ENCODE data around the gene CCDC88A.

GRCh38 chr2:55438391-55439100 lies 18.9 kb upstream of the CCDC88A start:
- no peak for TF ChIP-seq CTCF (conservative IDR thresholded peaks at IDR 0.05; ENCODE audit: low read length)
- no peak for TF ChIP-seq EZH2phosphoT487 (IDR thresholded peaks at IDR 0.05; ENCODE audit: borderline replicate concordance, low read depth, low read length)
